Muscle layer of duodenum (tissue), 2 donors: Measurements from ENCODE around the gene RESP18.

Source experiments
- H3K27ac ChIP-seq: one replicate; pipeline ENCODE4 v1.7.0; 2013; ENCODE audit warnings: mild to moderate bottlenecking, low read length
- H3K27me3 ChIP-seq: one replicate; pipeline ENCODE4 v1.7.0; 2013; ENCODE audit warnings: low read depth, mild to moderate bottlenecking, control low read depth, low read length
- H3K36me3 ChIP-seq, 2 donors: one replicate each; pipeline ENCODE4 v1.7.0; 2013; ENCODE audit warnings: low read length in 2 of 2, control low read depth in 1 of 2, mild to moderate bottlenecking in 1 of 2; ENCODE audit not compliant: insufficient read depth in 2 of 2, control insufficient read depth in 1 of 2
- H3K4me1 ChIP-seq, 2 donors: one replicate each; pipeline ENCODE4 v1.7.0; 2013; ENCODE audit warnings: low read length in 2 of 2, mild to moderate bottlenecking in 2 of 2, control low read depth in 1 of 2, moderate library complexity in 1 of 2; ENCODE audit not compliant: insufficient read depth in 2 of 2, control insufficient read depth in 1 of 2
- H3K4me3 ChIP-seq, 2 donors: one replicate each; pipeline ENCODE4 v1.7.0; 2013; ENCODE audit warnings: low read length in 2 of 2, low read depth in 1 of 2, mild to moderate bottlenecking in 1 of 2
- H3K9me3 ChIP-seq, 2 donors: one replicate each; pipeline ENCODE4 v1.7.0; 2013; ENCODE audit warnings: low read length in 2 of 2, control low read depth in 1 of 2, mild to moderate bottlenecking in 1 of 2; ENCODE audit not compliant: control insufficient read depth in 1 of 2
- donor health status: healthy.

Gene RESP18

GRCh38 chr2:219281588-219281987 lies 51.0 kb downstream of the RESP18 start:
- Histone ChIP-seq H3K27me3 (no peaks in the 10 kb centered on the region), H3K27ac (no peak overlapping the region), H3K4me1 (peaks cover 20 to 47% of the 10 kb centered on the region in 2 donors), H3K36me3 (peaks cover 44 to 49% of the 10 kb centered on the region in 2 donors), H3K9me3 (no peaks in the 10 kb centered on the region), H3K4me3 (no peak overlapping the region)

- H3K36me3 ChIP-seq = peaks cover 44 to 48% of the 10 kb centered on the region in 2 donors
- H3K27me3 ChIP-seq = no peaks in the 10 kb centered on the region
- no peaks in the 10 kb centered on the region for H3K9me3 ChIP-seq
- H3K4me3 ChIP-seq = peak overlapping the region in 1 of 2 donors; percentile 79
- H3K4me1 ChIP-seq = peaks cover 20 to 47% of the 10 kb centered on the region in 2 donors
- H3K27ac ChIP-seq = no peak overlapping the region
These were observed 51.9 kb downstream of the RESP18 start for GRCh38 chr2:219280651-219281050.

GRCh38 chr2:219279916-219280516 lies 52.5 kb downstream of the RESP18 start:
- Histone ChIP-seq H3K9me3 (no peaks in the 10 kb centered on the region), H3K4me3 (peak overlapping the region; percentile 79 to 87), H3K4me1 (peaks cover 20 to 41% of the 10 kb centered on the region in 2 donors), H3K36me3 (peaks cover 40 to 42% of the 10 kb centered on the region in 2 donors), H3K27ac (peak overlapping the region; percentile 83), H3K27me3 (no peaks in the 10 kb centered on the region)

GRCh38 chr2:219279151-219279915 lies 53.2 kb downstream of the RESP18 start, which contains the start of gene DNAJB2:
Gene DNAJB2 (plus strand): TSS chr2:219279366. CDS start chr2:219279834, 468 bp downstream.
- Histone ChIP-seq H3K4me1 (peaks cover 20 to 41% of the 10 kb centered on the region in 2 donors), H3K4me3 (peak within 1 kb of the TSS; percentile 79 to 87), H3K27me3 (no peaks in the 10 kb centered on the region), H3K9me3 (no peaks in the 10 kb centered on the region), H3K27ac (peak within 1 kb of the TSS; percentile 85), H3K36me3 (peaks cover 34 to 36% of the 10 kb centered on the region in 2 donors)

GRCh38 chr2:219278655-219279150 lies 53.8 kb downstream of the RESP18 start:
- no peaks in the 10 kb centered on the region for H3K9me3 ChIP-seq
- H3K36me3 ChIP-seq = peaks cover 27 to 34% of the 10 kb centered on the region in 2 donors
- peak overlapping the region; percentile 54 to 79 for H3K4me3 ChIP-seq
- H3K4me1 ChIP-seq = peaks cover 20 to 45% of the 10 kb centered on the region in 2 donors
- peak overlapping the region; percentile 85 for H3K27ac ChIP-seq
- no peaks in the 10 kb centered on the region for H3K27me3 ChIP-seq

GRCh38 chr2:219277703-219278654 lies 54.6 kb downstream of the RESP18 start:
- Histone ChIP-seq H3K9me3 (no peaks in the 10 kb centered on the region), H3K27me3 (no peaks in the 10 kb centered on the region), H3K4me1 (peaks cover 20 to 45% of the 10 kb centered on the region in 2 donors), H3K36me3 (peaks cover 24 to 27% of the 10 kb centered on the region in 2 donors), H3K27ac (peak overlapping the region; percentile 85), H3K4me3 (peak overlapping the region; percentile 54 to 79)
